K562 (cell line): ENCODE data around the gene NRTN. TPM values are rescaled to one million over a fixed set of nuclear protein-coding genes. Genes with fewer than 3 reads are reported as not detected.

Experiments
- ATAC-seq: fragments of 200-7000 bp; cut with Tn5 transposase; 3 replicates; pipeline ENCODE4 v1.9.1; 2020; ENCODE audit warnings: moderate library complexity
- BruUV-seq: library from RNA; stranded (reverse); fragments of 400-500 nt; replicated peaks from 2 replicates; lab custom pipeline; 2021; lab: Mats Ljungman, UMichigan
- CTCF ChIA-PET: fragments of 300-600 bp; formaldehyde crosslinking; extraction: SDS; loops from one replicate; lab custom pipeline; 2021; ENCODE audit warnings: low intra/inter-chr PET ratio; lab: Yijun Ruan, JAX
- POLR2A ChIA-PET: fragments of 300-600, 350-650 bp; sonication (Branson Sonifier 250); formaldehyde crosslinking; extraction: SDS; loops from one replicate; lab custom pipeline; 2021; ENCODE audit warnings: antibody characterized with exemption, inconsistent platforms; lab: Yijun Ruan, JAX
- DNase-seq, 4 experiments: peaks; one replicate each; pipeline versions ENCODE4 v3.0.0 to v3.0.0-alpha.2; 2011 to 2018; ENCODE audit warnings: low spot score in 3 of 4, mixed read lengths in 3 of 4; ENCODE audit errors: extremely low read depth in 1 of 4
- FAIRE-seq: peaks from 2 replicates; lab custom pipeline; 2011; peaks lifted over from hg19 to GRCh38; lab: Jason Lieb, UNC
- H2AFZ ChIP-seq: 2 replicates; pipeline ENCODE4 v1.6.0; 2011; ENCODE audit warnings: low read depth, low read length, control low read depth, inconsistent platforms
- H3K27ac ChIP-seq: fragments of 200-600 bp; 3 replicates; pipeline ENCODE4 v1.8.0; 2011; ENCODE audit warnings: low read depth, mild to moderate bottlenecking, control low read depth, inconsistent platforms, low read length, moderate library complexity, mixed read lengths; ENCODE audit errors: extremely low read depth
- H3K27me3 ChIP-seq, 2 experiments: fragments of 300-600 bp in 1 of 2; 2 replicates in 1 of 2; 3 replicates in 1 of 2; pipeline versions ENCODE4 v1.6.0 to v1.8.0; 2011; ENCODE audit warnings: inconsistent platforms in 2 of 2, low read length in 2 of 2, mild to moderate bottlenecking in 1 of 2, mixed read lengths in 1 of 2, moderate library complexity in 1 of 2; ENCODE audit not compliant: control insufficient read depth in 2 of 2, insufficient read depth in 2 of 2
- H3K36me3 ChIP-seq: fragments of 300-600 bp; 3 replicates; pipeline ENCODE4 v1.8.0; 2011; ENCODE audit warnings: mild to moderate bottlenecking, low read length, inconsistent platforms; ENCODE audit not compliant: control insufficient read depth, insufficient read depth
- H3K4me1 ChIP-seq, 2 experiments: fragments of 200-600 bp in 1 of 2; replicated peaks in 1 of 2; 2 replicates in 1 of 2; 3 replicates in 1 of 2; pipeline versions ENCODE4 v1.5.1 to v1.8.0; 2011; ENCODE audit warnings: inconsistent platforms in 2 of 2, low read length in 2 of 2, mild to moderate bottlenecking in 1 of 2, mixed read lengths in 1 of 2, moderate library complexity in 1 of 2; ENCODE audit not compliant: control insufficient read depth in 2 of 2, insufficient read depth in 2 of 2
- H3K4me2 ChIP-seq: 2 replicates; pipeline ENCODE4 v1.6.1; 2011; ENCODE audit warnings: low read length, control low read depth, inconsistent platforms, mixed read lengths; ENCODE audit not compliant: insufficient read depth
- H3K4me3 ChIP-seq: fragments of 200-600 bp; sonication (generic), shearing (Covaris generic); 2 replicates; pipeline ENCODE4 v1.5.1; 2016; ENCODE audit warnings: control low read depth, inconsistent platforms
- H3K79me2 ChIP-seq: fragments of 200-600 bp; 3 replicates; pipeline ENCODE4 v1.8.0; 2011; ENCODE audit warnings: low read length, inconsistent platforms; ENCODE audit not compliant: control insufficient read depth, insufficient read depth
- H3K9ac ChIP-seq, 2 experiments: 2 replicates each; pipeline versions ENCODE4 v1.6.0 to v1.6.1; 2011; ENCODE audit warnings: low read depth in 2 of 2, low read length in 2 of 2, control low read depth in 1 of 2, inconsistent platforms in 1 of 2, mild to moderate bottlenecking in 1 of 2, mixed read lengths in 1 of 2; ENCODE audit not compliant: insufficient read depth in 1 of 2
- H3K9me1 ChIP-seq: one replicate; pipeline ENCODE4 v1.6.0; 2011; ENCODE audit warnings: inconsistent platforms, mild to moderate bottlenecking, low read length, moderate library complexity; ENCODE audit not compliant: control insufficient read depth, insufficient read depth
- H3K9me3 ChIP-seq: replicated peaks from 2 replicates; pipeline ENCODE4 v1.5.1; 2011; ENCODE audit warnings: low read depth, low read length, inconsistent platforms; ENCODE audit not compliant: control insufficient read depth, insufficient read depth
- H4K20me1 ChIP-seq: replicated peaks from 2 replicates; pipeline ENCODE4 v1.6.1; 2011; ENCODE audit warnings: low read length, inconsistent platforms, mixed read lengths; ENCODE audit not compliant: control insufficient read depth, insufficient read depth
- EHMT2 ChIP-seq: fragments of 450-650 bp; IDR thresholded peaks from 2 replicates; pipeline ENCODE4 v1.6.1; 2018; ENCODE audit warnings: antibody characterized with exemption
- PML ChIP-seq: IDR thresholded peaks from 2 replicates; pipeline ENCODE4 v1.6.1; 2012; ENCODE audit warnings: low read length, inconsistent platforms
- ZNF407 ChIP-seq: fragments of 450-650 bp; IDR thresholded peaks from 2 replicates; pipeline ENCODE4 v1.6.1; 2016; ENCODE audit warnings: low read depth
- WGBS: fragments of 100-300 bp; shearing (Covaris generic); methylation state at CpG from one replicate; pipeline ENCODE4 v1.1.6; 2016; ENCODE audit warnings: low coverage, mixed read lengths; ENCODE audit not compliant: insufficient coverage; ENCODE audit errors: missing lambda C conversion rate; 5-methylcytosine and 5-hydroxymethylcytosine counted together
- in situ Hi-C: fragments of 300-500 bp; cut with MboI; formaldehyde crosslinking; loops from 4 replicates; pipeline ENCODE4 v1.15.0; 2018; ENCODE audit warnings: inconsistent platforms, mixed read lengths
- intact Hi-C: fragments of 100-400 bp; cut with micrococcal nuclease; formaldehyde crosslinking; loops from 2 replicates; pipeline ENCODE4 v1.14.2; 2022
- polyA plus RNA-seq, 8 experiments: library from polyadenylated mRNA; depleted of rRNA in 4 of 8; stranded (reverse) in 5 of 8; unstranded in 3 of 8; fragments of >200 nt; fragmentation: Nextera tagmentation in 2 of 8; fragmentation: Illumina TruSeq in 1 of 8; extraction: Ambion mirVana in 2 of 8; extraction: Trizol in 1 of 8; gene quantifications; 2 replicates each; pipeline versions ENCODE4 v1.2.1 to v1.2.3, GENCODE V29; 2011 to 2014; ENCODE audit warnings: inconsistent platforms in 1 of 8, missing spikeins in 1 of 8
- total RNA-seq, 7 experiments: library from RNA; depleted of rRNA in 6 of 7; stranded (reverse); fragments of >200 nt in 6 of 7; fragmentation: Illumina TruSeq in 2 of 7; extraction: Trizol in 2 of 7; gene quantifications; 2 replicates each; pipeline versions ENCODE4 v1.2.1 to v1.2.3, GENCODE V29; 2011 to 2021; ENCODE audit warnings: low replicate concordance in 1 of 7

Gene NRTN
- total and polyA plus RNA-seq, 9 of the 15 experiments (the other 6 are each of a cell fraction or from before 2014, with no cell fraction given): 0.62 to 8.1 (median 1.6) TPM; not detected in 2

GRCh38 chr19:5762608-5763217 lies 42.2 kb upstream of the NRTN start:
- H3K4me1 ChIP-seq: no peaks in the 10 kb centered on the region; a peak in 1 of 5 replicates
- no peaks in the 10 kb centered on the region for H3K9me3 ChIP-seq
- H3K4me2 ChIP-seq: no peak overlapping the region
- no peak overlapping the region for H3K27ac ChIP-seq
- H4K20me1 ChIP-seq: no peaks in the 10 kb centered on the region
- no peaks in the 10 kb centered on the region for H3K79me2 ChIP-seq
- TF ChIP-seq PML (no peak), EHMT2 (0 out of 2 replicates have a peak, but pooled peaks have one; percentile 46), ZNF407 (no peak)
- FAIRE-seq (no peak), DNase-seq (no peak), ATAC-seq (no peak)
- H3K4me3 ChIP-seq: no peak overlapping the region
- H3K36me3 ChIP-seq: no peaks in the 10 kb centered on the region
- no peak overlapping the region for H3K9ac ChIP-seq
- ChIA-PET POLR2A (no interaction called here), CTCF (no interaction called here)
- 0% methylated on average over 5 of the region's 5 CpGs for WGBS
- intact Hi-C loops (no loop called here), in situ Hi-C loops (no loop called here)
- BruUV-seq: no TSS peak
- peaks cover 14 to 20% of the 10 kb centered on the region in 2 experiments for H3K27me3 ChIP-seq
- H3K9me1 ChIP-seq: no peaks in the 10 kb centered on the region
- no peak overlapping the region for H2AFZ ChIP-seq
